ENCODE measurements around the gene AACS. TPM values are rescaled to one million over a fixed set of nuclear protein-coding genes. Genes with fewer than 3 reads are reported as not detected.
"Not testable (repeated sequence)": the region's sequence is repeated elsewhere in the genome, so short reads cannot be mapped to it uniquely, and the experiment has no call there.

Gene AACS, protein sequence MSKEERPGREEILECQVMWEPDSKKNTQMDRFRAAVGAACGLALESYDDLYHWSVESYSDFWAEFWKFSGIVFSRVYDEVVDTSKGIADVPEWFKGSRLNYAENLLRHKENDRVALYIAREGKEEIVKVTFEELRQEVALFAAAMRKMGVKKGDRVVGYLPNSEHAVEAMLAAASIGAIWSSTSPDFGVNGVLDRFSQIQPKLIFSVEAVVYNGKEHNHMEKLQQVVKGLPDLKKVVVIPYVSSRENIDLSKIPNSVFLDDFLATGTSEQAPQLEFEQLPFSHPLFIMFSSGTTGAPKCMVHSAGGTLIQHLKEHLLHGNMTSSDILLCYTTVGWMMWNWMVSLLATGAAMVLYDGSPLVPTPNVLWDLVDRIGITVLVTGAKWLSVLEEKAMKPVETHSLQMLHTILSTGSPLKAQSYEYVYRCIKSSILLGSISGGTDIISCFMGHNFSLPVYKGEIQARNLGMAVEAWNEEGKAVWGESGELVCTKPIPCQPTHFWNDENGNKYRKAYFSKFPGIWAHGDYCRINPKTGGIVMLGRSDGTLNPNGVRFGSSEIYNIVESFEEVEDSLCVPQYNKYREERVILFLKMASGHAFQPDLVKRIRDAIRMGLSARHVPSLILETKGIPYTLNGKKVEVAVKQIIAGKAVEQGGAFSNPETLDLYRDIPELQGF
- total RNA-seq (2014; rRNA removed; shearing (Covaris generic)), result 13.1 and 13.4 TPM in 2 replicates
- polyA plus RNA-seq (2015; cell fraction: cytosol; rRNA removed), result 11.2 and 12.9 TPM in 2 replicates
- 29.0 and 30.4 TPM in 2 replicates for polyA plus RNA-seq (2015; cell fraction: nucleus; rRNA removed)

DNA sequence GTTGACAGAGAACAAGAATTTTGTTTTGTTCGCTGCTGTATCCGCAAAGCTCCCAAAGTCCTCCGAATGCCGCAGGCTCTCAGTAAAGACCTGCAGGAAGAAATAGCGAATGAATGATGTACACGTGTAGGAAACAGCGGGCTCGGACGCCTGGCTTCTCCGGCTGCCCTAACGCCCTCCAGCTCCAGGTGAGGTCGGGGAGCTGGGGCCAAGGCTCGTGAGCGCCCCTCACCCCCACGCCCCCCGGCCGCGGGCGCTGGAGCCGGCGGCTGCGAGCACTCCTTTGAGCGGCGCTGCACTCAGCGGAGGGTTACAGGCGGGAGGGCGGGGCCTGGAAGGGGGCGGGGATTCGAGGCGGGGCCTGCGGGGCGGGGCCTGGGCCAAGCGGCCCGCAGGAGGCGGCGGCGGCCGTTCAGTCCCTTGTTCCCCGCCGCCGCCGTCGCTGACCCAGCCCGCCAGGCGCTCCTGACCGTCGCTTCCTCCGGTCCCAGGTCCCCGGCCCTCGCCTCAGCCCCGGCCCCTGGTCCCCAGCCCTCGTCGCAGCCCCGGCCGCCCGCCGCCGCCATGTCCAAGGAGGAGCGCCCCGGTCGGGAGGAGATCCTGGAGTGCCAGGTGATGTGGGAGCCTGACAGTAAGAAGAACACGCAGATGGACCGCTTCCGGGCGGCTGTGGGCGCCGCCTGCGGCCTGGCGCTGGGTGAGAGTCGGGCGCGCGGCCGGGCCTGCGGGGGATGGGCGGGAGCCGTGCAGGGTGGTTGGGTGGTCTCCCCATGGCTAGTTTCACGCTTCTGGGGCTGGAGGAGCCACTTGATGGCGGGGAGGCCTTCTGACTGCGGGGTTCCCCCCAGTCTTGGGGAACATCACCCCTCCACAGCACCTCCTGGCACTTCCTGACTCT is at the start of gene AACS:
Gene AACS (plus strand): TSS at position 415 of the 898 bp plus-strand sequence. CDS start 150 bp downstream, at position 565.
- peak; percentile 52 for DNase-seq (ENCODE audit: low read depth)

DNA sequence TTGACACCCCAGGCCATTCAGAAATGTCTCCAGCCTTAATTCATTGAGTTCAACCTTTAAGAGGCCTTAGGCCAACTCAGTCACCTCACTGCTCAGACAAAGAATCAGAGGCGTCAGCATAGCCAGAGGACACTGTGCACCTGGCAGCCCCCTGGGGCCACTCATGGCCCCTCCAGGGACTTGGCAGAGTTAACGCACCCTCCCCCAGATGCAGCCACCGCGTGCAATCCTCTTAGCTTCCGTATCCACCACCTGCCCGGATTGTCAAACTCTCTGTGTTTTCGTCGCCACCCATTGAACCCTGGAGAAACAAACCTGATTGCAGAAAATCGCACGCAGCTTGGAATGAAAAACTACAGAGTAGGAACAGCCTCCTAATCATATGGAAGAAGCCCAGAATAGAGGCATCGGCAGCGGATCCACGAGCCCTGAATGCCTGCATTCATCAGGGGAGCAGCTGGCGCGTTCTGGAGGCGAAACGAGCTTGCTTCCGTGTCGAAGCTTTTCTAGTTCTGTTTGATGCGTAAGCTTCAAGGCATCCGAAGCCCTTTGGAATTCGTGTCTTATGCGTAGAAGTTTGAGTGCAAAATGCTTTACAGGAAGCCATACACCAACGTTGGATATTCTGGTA is 49.4 kb upstream of the AACS start:
- no peak for DNase-seq (ENCODE audit: low read depth)

DNA sequence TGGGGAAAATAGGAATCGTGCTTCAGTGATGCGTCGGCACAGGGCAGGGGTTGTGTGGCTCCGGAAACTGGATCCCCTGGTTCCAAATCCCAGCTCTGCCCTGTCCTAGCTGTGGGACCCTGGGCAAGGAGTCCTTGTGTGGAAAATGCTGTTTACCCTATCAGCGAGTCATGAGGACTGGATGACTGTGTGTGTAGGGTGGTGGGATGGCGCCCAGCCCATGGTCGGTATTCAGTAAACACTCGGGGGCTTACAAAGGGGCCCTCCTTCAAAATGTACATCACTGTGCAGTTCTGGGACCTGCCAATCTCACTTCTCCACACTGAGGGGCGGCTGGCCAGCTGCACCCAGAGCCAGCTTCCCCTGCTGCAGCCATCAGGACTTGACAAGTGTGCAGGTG is 47.4 kb upstream of the AACS start:
- no peak for DNase-seq (ENCODE audit: low read depth)

DNA sequence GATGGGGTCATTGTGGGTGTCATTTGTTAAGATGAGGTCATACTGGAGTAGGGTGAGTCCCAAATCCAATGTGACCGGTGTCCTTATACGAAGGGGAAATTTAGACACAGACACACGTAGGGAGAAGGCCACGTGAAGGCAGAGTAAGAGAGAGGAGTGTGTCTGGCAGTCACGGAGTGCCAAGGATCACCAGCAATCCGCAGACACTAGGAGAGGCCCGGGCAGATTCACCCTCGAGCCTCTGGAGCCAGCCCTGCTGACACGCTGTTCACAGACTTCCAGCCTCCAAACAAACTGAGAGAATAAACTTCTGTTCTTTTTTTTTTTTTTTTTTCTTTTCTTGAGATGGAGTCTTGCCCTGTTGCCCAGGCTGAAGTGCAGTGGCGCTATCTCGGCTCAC is 46.9 kb upstream of the AACS start:
- no peak for DNase-seq (ENCODE audit: low read depth)

DNA sequence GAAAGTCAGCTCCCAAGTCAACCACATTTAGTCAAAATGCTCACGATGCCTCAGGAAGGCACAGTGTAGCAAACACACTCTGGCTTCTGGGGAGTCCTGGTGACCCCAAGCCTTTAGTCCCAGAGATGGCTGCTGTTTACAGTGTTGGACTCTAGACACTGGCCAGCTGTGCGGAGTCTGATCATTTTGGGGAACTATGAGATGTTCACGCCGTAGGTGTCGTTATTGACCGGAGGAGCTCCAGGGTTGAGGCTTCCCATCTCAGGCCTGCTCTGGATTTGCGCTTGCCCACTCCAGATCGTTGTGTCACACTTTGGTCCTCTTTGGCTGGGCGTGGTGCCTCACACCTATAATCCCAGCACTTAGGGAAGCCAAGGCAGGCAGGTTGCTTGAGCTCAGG is 44.1 kb upstream of the AACS start:
- no peak for DNase-seq (ENCODE audit: low read depth)

DNA sequence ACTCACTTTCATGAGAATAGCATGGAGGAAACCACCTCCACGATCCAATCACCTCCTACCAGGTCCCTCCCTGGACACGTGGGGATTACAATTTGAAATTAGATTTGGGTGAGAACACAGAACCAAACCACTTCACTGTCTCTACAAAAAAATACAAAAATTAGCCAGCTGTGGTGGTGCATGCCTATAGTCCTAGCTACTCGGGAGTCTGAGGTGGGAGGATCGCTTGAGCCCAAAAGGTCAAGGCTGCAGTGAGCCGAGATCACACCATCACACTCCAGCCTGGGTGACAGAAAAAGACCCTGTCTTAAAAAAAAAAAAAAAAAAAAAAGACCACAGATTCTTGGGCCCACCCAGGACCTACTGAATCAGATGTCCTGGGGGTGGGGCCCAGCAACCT is 43.5 kb upstream of the AACS start:
- DNase-seq (ENCODE audit: low read depth), result no peak

DNA sequence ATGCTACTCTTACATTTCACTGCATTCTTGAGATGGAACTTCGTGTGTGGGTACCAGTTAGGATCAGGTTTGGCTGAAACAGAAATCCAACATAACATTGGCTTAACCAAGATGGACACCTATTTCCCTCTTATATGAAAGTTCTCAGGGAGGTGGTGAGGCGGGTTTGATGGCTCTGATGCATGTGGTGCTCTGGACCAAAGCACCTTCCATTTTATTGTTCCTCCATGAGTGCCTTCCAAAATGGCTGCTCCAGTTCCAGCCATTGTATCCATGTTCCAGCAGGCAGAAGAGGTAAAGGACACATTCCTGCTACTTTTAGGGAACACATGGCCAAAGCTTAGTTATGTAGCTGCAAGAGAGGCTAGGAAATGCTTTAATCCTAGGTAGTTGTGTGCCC is 42.2 kb upstream of the AACS start:
- no peak for DNase-seq (ENCODE audit: low read depth)

DNA sequence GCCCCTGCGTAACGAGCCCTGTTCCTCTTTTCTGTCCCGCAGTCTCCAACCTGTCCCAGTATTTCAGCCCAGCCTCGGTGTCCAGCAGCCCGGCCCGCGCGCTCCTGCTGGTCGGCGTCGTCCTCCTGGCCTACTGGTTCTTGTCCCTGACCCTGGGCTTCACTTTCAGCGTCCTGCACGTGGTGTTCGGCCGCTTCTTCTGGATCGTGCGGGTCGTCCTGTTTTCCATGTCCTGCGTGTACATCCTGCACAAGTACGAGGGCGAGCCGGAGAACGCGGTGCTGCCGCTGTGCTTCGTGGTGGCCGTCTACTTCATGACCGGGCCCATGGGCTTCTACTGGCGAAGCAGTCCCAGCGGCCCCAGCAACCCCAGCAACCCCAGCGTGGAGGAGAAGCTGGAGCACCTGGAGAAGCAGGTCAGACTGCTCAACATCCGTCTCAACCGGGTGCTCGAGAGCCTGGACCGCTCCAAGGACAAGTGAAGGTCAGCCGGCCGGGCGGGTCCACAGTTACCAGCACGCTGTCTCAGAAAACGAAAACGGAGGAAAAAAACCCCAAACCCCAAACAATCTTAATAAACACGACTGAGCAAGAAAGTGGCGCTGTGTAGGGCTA is 40.2 kb upstream of the AACS start:
- DNase-seq (ENCODE audit: low read depth), result no peak

DNA sequence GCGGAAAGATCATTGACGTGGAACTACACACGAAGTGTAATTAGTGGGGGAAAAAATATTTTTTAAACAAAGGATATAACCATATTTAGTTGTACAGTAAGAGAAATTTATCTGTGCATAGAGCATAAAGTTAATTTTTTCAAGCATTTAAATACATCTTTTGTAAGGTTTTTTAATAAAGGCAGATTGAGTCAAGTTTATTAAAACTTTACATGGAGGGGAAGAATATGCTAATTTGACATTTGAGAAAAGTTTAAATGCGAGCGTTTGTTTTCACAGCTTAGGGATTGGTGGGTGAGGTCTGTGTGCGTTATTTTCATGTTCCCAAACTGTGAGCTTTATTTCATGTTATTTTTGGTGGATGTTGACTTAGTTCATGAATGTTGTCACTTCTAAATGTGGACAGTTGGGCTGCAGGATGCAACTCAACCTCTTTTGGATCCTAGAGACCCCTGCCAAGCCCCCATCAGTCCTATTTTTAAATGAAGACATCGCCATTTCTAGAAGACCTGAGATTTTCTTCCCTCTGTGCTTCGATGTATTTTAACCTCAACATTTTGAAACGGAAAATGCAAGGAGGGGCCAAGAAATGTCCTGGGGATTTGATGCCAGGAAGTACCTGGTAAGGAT is 39.5 kb upstream of the AACS start:
- no peak for DNase-seq (ENCODE audit: low read depth)

DNA sequence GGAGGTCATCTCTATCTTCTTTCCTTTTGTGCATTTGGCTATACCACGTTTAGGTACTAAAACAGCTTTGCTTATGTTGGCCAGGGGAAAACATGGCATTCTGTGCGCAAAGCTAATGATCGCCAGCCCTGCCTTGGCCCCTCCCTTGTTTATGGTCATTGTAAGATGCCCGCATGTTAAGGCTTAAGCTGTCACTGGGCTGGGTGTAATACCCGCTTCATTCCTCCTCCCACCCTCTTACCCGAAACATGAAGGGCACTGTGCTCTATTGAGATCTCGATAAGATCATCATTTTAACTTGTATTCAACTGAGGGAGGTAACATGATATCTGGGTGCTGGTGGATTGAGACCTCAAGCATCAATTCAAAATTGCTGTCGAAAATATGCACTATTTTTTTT is 37.1 kb upstream of the AACS start:
- DNase-seq (ENCODE audit: low read depth), result no peak

DNA sequence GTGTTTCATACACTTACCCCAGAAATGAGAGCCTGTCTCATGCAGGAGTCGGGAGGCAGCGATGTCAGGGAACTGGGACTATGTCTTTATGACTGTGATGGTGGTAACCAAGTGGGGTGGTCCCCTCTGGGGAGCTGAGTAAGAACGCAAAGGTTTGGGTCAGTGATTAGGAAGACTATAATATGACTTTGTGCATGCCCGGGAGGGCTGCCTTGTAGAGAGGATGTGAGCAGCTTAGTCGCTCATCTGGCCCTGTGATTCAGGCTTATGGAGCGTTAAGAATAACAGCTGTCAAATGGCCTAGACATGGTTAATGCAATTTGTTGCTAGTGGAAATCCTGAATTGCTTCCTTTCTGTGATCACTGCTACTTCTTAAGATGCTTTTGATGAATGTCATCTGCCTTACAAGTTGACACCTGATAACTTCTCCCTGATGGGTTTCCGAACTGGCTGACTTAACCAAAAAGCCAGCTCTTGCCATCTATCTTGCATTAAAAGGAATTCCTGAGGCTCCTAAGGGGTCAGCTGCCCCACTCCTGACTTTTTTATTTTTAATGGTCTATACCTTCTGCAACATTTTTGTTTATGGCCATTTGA is 35.4 kb upstream of the AACS start:
- no peak for DNase-seq (ENCODE audit: low read depth)

DNA sequence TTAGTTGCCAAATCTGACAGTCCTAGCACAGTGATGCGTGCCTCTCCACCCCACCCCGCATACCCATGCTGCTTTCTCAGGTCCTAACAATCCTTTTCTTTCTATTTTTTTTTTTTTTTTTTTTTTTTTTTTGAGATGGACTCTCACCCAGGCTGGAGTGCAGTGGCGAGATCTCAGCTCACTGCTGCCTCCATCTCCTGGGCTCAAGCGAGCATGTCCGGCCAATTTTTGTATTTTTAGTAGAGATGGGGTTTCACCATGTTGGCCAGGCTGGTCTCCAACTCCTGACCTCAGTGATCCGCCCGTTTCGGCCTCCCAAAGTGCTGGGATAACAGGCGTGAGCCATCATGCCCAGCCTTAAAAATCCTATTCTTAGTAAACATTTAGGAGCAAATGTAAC is 33.8 kb upstream of the AACS start:
- DNase-seq (ENCODE audit: low read depth), result not testable (repeated sequence)

DNA sequence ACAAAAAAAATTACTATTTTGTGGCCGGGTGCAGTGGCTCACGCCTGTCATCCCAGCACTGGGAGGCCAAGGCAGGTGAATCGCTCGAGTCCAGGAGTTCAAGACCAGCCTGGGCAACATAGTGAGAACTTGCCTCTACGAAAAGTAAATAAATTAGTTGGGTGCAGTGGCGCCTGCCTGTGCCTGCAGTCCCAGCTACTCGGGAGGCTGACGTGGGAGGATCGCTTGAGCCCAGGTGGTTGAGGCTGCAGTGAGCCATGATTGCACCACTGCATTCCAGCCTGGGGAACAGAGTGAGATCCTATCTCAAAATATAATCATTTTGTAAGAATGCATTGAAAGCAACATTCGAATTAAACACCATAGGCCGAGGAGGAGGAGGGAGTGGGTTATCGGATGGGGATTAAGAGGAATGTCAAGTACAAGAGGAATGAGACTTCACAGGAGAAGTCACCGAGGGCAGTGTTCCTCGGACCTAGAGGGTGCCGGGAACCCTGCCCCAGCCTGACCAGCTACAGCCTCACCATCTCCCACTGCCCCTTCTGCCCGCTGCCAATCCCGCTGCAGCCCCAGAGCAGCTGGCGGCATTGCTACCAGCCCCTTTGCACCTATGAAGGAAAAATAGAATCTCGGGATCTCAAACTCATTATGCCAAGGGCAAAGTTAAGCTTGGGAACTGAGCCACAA is 32.6 kb upstream of the AACS start:
- DNase-seq (ENCODE audit: low read depth), result no peak

DNA sequence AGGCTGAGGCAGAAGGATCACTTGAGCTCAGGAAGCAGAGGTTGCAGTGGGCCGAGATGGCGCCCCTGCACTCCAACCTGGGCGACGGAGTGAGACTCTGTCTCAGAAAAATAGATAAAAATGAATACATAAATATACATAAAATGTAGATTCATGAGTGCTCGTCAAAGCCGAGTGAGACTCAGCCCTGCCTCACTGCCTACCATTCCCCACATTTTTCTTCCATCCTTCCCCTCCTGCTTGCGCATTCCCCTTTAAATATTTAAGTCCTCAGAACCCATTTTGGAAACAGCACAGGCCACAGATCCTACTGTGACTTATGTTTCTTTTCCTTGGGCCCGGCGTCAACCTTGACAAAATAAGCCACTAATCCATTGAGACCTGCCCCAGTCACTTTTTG is 31.9 kb upstream of the AACS start:
- no peak for DNase-seq (ENCODE audit: low read depth)

DNA sequence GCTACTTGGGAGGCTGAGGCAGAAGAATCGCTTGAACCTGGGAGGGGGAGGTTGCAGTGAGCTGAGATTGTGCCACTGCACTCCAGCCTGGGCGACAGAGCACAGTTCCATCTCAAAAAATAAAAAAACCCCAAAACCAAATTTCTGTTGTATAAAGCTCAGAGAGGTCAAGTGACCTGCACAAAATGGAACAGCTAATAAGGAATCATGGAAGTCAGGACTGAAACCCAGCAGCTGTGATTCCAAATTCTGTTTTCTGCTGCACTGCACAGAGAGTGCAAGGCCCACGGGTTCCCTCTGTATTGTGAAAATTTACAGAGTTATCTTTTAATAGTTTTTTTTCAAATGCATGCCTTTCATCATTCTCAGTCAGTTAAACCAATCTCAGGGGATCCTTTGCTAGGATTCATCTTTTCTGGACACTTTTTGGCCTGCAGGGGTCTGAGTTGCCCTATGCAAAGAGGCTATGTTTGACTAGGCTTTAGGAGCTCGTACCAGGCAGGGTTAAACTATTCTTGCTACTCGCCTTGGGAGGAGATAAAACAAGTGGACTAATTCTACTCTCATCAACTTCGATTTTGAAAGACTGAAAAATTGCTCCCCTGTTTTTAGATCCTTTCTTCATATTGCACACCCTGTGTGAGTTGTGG is 26.1 kb upstream of the AACS start:
- no peak for DNase-seq (ENCODE audit: low read depth)

DNA sequence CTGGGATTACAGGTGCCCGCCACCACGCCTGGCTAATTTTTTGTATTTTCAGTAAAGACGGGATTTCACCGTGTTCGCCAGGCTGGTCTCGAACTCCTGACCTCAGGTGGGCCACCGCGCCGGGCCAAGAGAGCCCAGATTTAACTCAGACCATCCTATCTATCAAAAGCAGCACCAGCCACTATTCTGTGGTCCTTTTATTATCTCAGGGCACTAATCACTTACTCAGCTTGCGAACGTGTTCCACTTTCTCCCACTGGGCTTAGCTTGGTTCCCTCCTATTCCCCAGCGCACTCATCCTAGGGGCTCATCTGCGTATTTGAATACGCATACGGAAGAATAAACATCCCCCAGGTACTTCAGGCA is 16.2 kb upstream of the AACS start:
- no peak for DNase-seq (ENCODE audit: low read depth)

DNA sequence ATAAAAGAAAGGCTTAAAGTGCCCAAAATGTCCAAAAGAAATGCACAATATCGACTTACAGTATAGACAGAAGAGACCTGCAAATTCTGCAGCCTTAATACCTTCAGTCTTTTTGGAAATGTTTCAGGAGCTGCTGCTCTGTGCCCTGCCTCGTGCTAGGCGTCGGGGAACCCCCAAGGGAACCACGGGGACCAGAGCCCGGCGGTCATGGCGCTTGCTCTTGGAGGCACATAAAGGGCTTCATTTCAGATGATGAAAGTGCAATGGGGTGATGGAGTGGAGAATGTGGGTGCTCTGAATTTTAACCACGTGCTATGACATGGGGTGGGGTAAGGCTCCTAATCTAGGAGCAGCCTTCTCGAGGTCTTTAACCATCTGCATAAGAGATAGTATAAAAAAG is 14.8 kb upstream of the AACS start:
- no peak for DNase-seq (ENCODE audit: low read depth)

DNA sequence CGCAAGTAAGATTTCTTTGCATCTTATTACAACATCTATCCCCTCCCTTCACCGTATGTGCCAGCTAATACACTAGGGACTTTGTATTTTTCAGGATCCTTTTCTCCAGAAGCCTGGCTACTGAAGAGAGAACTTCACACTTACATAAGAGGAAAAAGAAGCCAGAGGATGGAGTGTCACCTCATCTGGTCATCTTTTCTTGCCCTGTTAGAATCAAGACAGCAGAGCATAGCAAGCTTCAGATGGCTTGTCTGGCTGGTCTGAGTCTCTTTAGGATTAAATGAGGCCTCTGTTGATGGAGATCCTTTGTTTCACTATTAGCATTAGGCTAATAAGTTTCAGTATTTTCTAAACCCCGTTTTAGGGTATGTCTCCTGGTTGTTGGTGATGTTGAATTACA is 14.4 kb upstream of the AACS start:
- DNase-seq (ENCODE audit: low read depth), result no peak

DNA sequence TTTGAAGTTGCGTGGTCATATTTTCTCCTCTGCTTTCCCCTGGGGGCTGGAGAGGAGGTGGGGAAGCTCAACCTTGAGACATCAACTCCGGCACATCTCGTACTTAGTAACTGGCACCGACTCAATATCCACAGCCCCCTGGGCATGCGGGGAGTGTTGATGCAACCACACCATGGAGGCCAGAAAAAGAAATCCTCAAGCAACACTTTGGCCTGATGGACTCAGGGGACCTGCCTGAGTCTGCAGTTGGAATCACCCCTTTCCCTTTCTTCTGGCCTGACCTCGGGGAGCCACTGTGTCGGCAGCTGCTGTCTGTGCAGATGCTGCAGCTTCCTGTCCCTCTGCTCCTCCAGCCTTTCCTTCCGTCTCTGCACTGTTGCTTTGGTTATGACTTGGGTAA is 11.4 kb upstream of the AACS start:
- no peak for DNase-seq (ENCODE audit: low read depth)

All from HT1080 (cell line).